ENCODE data around the gene SYAP1.
"Not testable (repeated sequence)": the region's sequence is repeated elsewhere in the genome, so short reads cannot be mapped to it uniquely, and the experiment has no call there.

SYAP1 gene

GRCh38 chrX:16725072-16725471 is 5.7 kb downstream of the SYAP1 start:
- DNase-seq: no peak

GRCh38 chrX:16726347-16726988 is 7.1 kb downstream of the SYAP1 start:
- DNase-seq: not testable (repeated sequence)

GRCh38 chrX:16727637-16728036 is 8.2 kb downstream of the SYAP1 start:
- no peak for DNase-seq

- DNase-seq: no peak
Observed at GRCh38 chrX:16730450-16730849, 11.0 kb downstream of the SYAP1 start.

GRCh38 chrX:16733013-16733412 is 13.6 kb downstream of the SYAP1 start:
- no peak for DNase-seq

GRCh38 chrX:16737024-16737423 is 17.6 kb downstream of the SYAP1 start:
- no peak for DNase-seq

- no peak for DNase-seq
Observed at GRCh38 chrX:16739574-16739973, 20.2 kb downstream of the SYAP1 start.

GRCh38 chrX:16743604-16744325 is 24.4 kb downstream of the SYAP1 start:
- no peak for DNase-seq

GRCh38 chrX:16745102-16745501 is 25.7 kb downstream of the SYAP1 start:
- no peak for DNase-seq

- DNase-seq: peak in 2 of 3 experiments; percentile 2 to 59
Observed at GRCh38 chrX:16745659-16746058, 26.2 kb downstream of the SYAP1 start.

- no peak for DNase-seq
Observed at GRCh38 chrX:16748425-16748824, 29.0 kb downstream of the SYAP1 start.

GRCh38 chrX:16750136-16750535 is 30.7 kb downstream of the SYAP1 start:
- no peak for DNase-seq

GRCh38 chrX:16754019-16754418 is 34.6 kb downstream of the SYAP1 start:
- DNase-seq: no peak

GRCh38 chrX:16756724-16757123 is 37.3 kb downstream of the SYAP1 start:
- peak; percentile 67 to 91 (median 75) for DNase-seq

GRCh38 chrX:16761500-16761899 is 42.1 kb downstream of the SYAP1 start:
- DNase-seq: not testable (repeated sequence)

- no peak for DNase-seq
Observed at GRCh38 chrX:16762579-16762978, 43.2 kb downstream of the SYAP1 start.

GRCh38 chrX:16765594-16765993 is 46.2 kb downstream of the SYAP1 start:
- DNase-seq: peak in 1 of 3 experiments; percentile 68

GRCh38 chrX:16770970-16771482 is 51.6 kb downstream of the SYAP1 start:
- no peak for DNase-seq

- peak in 2 of 3 experiments; percentile 42 to 75 for DNase-seq
Observed at GRCh38 chrX:16771483-16772398, 52.3 kb downstream of the SYAP1 start.

GRCh38 chrX:16772460-16772859 is 53.0 kb downstream of the SYAP1 start:
- DNase-seq: no peak

- no peak for DNase-seq
Observed at GRCh38 chrX:16774746-16775145, 55.3 kb downstream of the SYAP1 start.

GRCh38 chrX:16778545-16778944 is 59.1 kb downstream of the SYAP1 start:
- DNase-seq: no peak

- no peak for DNase-seq
Observed at GRCh38 chrX:16778993-16779392, 59.6 kb downstream of the SYAP1 start.

All from NCI-H1417 (cell line).